NT2/D1 (cell line): ENCODE results near the gene STK31.
"Not testable (repeated sequence)": the region's sequence is repeated elsewhere in the genome, so short reads cannot be mapped to it uniquely, and the experiment has no call there.

ENCODE experiments used
- DNase-seq: peaks from one replicate; pipeline ENCODE4 v3.0.0-alpha.2; 2011; ENCODE audit warnings: low read depth, low spot score
- H3K27me3 ChIP-seq: 2 replicates; pipeline ENCODE4 v1.6.0; 2011; ENCODE audit warnings: mild to moderate bottlenecking; ENCODE audit not compliant: insufficient read length, insufficient read depth
- H3K36me3 ChIP-seq: 2 replicates; pipeline ENCODE4 v1.6.1; 2011; ENCODE audit warnings: mild to moderate bottlenecking, low read length, mixed read lengths; ENCODE audit not compliant: insufficient read depth, insufficient read length
- H3K4me1 ChIP-seq: 2 replicates; pipeline ENCODE4 v1.5.1; 2011; ENCODE audit not compliant: insufficient read depth, insufficient read length
- H3K4me3 ChIP-seq: 2 replicates; pipeline ENCODE4 v1.5.1; 2011; ENCODE audit warnings: low read depth; ENCODE audit not compliant: insufficient read length
- H3K9ac ChIP-seq: 2 replicates; pipeline ENCODE4 v1.6.0; 2011; ENCODE audit warnings: low read depth; ENCODE audit not compliant: insufficient read length
- H3K9me3 ChIP-seq: 2 replicates; pipeline ENCODE4 v1.5.1; 2011; ENCODE audit warnings: mild to moderate bottlenecking, low read length; ENCODE audit not compliant: insufficient read depth
- SUZ12 ChIP-seq: IDR thresholded peaks from 2 replicates; pipeline ENCODE4 v1.6.1; 2011; ENCODE audit not compliant: insufficient read length, insufficient read depth; ENCODE audit errors: extremely low read depth
- YY1 ChIP-seq: IDR thresholded peaks from 2 replicates; pipeline ENCODE4 v1.6.1; 2011; ENCODE audit not compliant: insufficient read length, insufficient read depth
- ZNF274 ChIP-seq: IDR thresholded peaks from 2 replicates; pipeline ENCODE4 v1.6.1; 2011; ENCODE audit warnings: mild to moderate bottlenecking, low read depth, low read length

Gene STK31

DNA sequence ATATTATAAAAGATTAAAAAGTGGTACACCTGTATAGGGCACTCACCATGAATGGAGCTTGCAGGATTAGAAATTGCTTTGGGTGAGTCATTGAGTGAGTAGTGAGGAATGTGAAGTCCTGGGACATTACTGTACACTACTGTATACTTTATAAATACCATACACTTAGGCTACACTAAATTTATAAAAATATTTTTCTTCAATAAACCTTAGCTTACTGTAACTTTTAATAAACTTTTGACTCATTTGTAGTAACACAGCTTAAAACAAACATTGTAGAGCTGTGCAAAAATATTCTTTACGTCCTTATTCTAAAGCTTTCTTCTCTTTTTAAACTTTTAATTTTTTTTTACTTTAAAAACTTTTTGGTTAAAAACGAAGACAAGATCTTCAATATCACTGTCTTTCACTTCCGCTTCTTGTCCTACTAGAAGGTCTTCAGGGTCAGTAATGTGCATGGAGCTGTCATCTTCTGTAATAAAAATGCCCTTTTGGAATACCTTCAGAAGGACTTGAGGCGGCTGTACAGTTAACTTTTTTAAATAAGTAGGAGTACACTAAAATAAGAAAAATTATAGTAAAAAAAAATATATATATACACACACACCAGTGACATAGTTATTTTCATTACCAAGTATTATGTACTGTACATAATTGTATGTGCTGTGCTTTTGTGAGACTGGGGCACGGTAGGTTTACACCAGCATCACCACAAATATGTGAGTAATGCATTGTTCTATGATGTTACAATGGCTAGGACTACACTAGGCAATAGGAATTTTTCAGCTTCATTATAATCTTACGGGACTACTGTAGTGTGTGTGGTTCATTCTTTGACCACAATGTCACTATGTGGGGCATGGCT is 3.5 kb downstream of the STK31 start:
- no peaks in the 10 kb centered on the region for H3K9me3 ChIP-seq
- TF ChIP-seq ZNF274: no peak
- TF ChIP-seq SUZ12: no peak
- TF ChIP-seq YY1: no peak
- H3K4me3 ChIP-seq: no peak overlapping the region
- DNase-seq: no peak
- no peak overlapping the region for H3K9ac ChIP-seq
- H3K4me1 ChIP-seq: no peaks in the 10 kb centered on the region
- no peaks in the 10 kb centered on the region for H3K36me3 ChIP-seq
- no peaks in the 10 kb centered on the region for H3K27me3 ChIP-seq

GRCh38 chr7:23714150-23714464 is 4.1 kb downstream of the STK31 start:
- no peaks in the 10 kb centered on the region for H3K27me3 ChIP-seq

DNA sequence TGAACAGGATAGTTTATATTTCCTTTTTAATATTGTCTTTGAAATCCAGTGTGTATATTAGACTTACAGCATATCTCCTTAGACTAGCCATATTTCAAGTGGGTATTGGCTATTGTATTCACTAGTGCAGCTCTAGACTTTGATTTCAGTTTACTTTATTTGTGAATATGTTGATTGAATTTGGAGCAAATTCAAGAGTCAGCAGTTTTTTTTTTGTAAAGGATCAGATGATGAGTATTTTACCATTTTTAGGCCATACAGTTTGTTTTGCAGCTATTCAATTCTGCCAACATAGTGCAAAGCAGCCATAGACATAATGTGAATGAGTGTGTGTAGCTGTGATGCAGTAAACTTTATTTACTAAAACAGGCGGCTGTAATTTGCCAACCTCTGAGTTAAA is 4.6 kb downstream of the STK31 start:
- Histone ChIP-seq H3K4me3 (no peak overlapping the region), H3K36me3 (no peaks in the 10 kb centered on the region), H3K9me3 (no peaks in the 10 kb centered on the region), H3K27me3 (no peaks in the 10 kb centered on the region), H3K9ac (no peak overlapping the region), H3K4me1 (no peaks in the 10 kb centered on the region)
- no peak for DNase-seq
- no peak for TF ChIP-seq SUZ12
- no peak for TF ChIP-seq ZNF274
- no peak for TF ChIP-seq YY1

More at GRCh38 chr7:23714150-23714464, 4.1 kb downstream of the STK31 start:
- DNase-seq: no peak
- no peaks in the 10 kb centered on the region for H3K4me1 ChIP-seq
- H3K9ac ChIP-seq: no peak overlapping the region
- no peak overlapping the region for H3K4me3 ChIP-seq
- H3K36me3 ChIP-seq: no peaks in the 10 kb centered on the region
- TF ChIP-seq YY1: no peak
- no peak for TF ChIP-seq SUZ12
- no peak for TF ChIP-seq ZNF274
- H3K9me3 ChIP-seq: no peaks in the 10 kb centered on the region

- no peaks in the 10 kb centered on the region for H3K4me1 ChIP-seq
- H3K4me3 ChIP-seq: no peak overlapping the region
- no peaks in the 10 kb centered on the region for H3K9me3 ChIP-seq
- no peaks in the 10 kb centered on the region for H3K27me3 ChIP-seq
- H3K36me3 ChIP-seq: no peaks in the 10 kb centered on the region
- TF ChIP-seq YY1 (no peak), ZNF274 (no peak), SUZ12 (no peak)
- DNase-seq: no peak
- H3K9ac ChIP-seq: no peak overlapping the region
Measured at GRCh38 chr7:23715099-23715498, 5.1 kb downstream of the STK31 start.

- Histone ChIP-seq H3K9ac (no peak overlapping the region), H3K9me3 (no peaks in the 10 kb centered on the region; the same call in none of the 2 replicates), H3K27me3 (peaks cover 4% of the 10 kb centered on the region), H3K4me1 (no peaks in the 10 kb centered on the region), H3K4me3 (no peak overlapping the region), H3K36me3 (no peaks in the 10 kb centered on the region)
- DNase-seq: no peak
- TF ChIP-seq YY1: no peak
Measured at GRCh38 chr7:23717788-23718187, 7.8 kb downstream of the STK31 start.

DNA sequence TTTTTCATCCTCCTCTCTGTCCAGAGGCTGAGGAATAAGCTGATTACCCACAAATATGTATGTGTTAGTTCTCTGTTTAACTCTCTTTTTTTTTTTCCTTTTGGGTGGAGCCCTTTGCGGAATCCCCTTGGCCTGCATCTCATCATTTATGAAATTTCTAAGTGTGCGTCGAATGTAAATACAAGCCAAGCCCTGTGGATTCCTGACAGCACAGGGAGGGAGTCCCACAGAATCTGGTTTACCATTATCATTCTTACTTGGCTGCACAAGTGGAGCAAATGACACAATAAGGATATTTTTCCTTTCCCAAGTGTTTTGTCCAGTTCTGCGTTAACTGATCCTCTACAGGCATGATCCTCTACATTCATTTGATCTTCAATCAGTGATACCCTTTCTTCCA is 11.4 kb downstream of the STK31 start:
- Histone ChIP-seq H3K36me3 (no peaks in the 10 kb centered on the region), H3K9me3 (no peaks in the 10 kb centered on the region; the same call in none of the 2 replicates), H3K9ac (no peak overlapping the region), H3K4me1 (no peaks in the 10 kb centered on the region), H3K4me3 (no peak overlapping the region), H3K27me3 (peaks cover 18% of the 10 kb centered on the region)
- TF ChIP-seq SUZ12 (no peak), ZNF274 (no peak), YY1 (no peak)
- no peak for DNase-seq

DNA sequence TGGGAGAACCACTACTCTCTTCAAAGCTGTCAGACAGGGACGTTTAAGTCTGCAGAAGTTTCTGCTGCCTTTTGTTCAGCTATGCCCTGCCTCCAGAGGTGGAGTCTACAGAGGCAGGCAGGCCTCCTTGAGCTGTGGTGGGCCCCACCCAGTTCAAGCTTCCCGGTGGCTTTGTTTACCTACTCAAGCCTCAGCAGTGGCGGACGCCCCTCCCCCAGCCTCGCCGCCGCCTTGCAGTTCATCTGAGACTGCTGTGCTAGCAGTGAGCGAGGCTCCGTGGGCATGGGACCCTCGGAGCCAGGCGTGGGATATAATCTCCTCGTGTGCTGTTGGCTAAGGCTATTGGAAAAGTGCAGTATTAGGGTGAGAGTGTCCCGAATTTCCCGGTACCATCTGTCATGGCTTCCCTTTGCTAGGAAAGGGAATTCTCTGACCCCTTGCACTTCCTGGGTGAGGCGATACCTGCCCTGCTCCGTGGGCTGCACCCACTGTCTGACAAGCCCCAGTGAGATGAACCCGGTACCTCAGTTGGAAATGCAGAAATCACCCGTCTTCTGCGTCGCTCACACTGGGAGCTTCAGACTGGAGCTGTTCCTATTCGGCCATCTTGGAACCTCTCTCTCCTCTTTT is 12.7 kb downstream of the STK31 start:
- not testable (repeated sequence) for H3K9ac ChIP-seq
- H3K27me3 ChIP-seq: peaks cover 18% of the 10 kb centered on the region

DNA sequence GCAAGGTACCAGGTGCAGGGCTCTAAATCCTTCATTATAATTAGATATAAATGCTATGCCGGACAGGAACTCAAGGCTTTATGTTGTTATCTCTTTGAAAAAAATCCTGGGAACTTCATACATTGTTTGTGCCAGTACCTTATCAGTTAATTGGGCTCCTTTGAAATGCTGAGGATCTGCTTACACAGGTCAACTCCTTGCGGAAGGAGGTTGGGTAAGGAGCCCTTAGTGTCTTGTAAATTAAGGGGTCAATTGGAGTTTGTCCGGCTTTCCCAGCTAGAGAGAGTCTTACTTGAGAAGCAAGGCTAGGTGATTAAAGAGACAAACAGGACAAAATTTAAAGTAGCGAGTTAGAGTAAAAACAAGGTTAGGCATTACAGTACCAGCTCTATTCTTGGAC is 14.1 kb downstream of the STK31 start:
- not testable (repeated sequence) for H3K9me3 ChIP-seq, H3K9ac ChIP-seq, H3K4me1 ChIP-seq, H3K4me3 ChIP-seq, H3K36me3 ChIP-seq
- peak; percentile 66 for DNase-seq
- H3K27me3 ChIP-seq: peaks cover 18% of the 10 kb centered on the region

More for the DNA sequence above, 12.7 kb downstream of the STK31 start:
- H3K4me1 ChIP-seq, H3K36me3 ChIP-seq, H3K4me3 ChIP-seq, DNase-seq, H3K9me3 ChIP-seq: not testable (repeated sequence)
